Neural progenitor cell (in vitro differentiated cells): ENCODE measurements around the gene POM121L2.

Experiments used
- EZH2phosphoT487 ChIP-seq: fragments of 200-600 bp; sonication (generic); IDR thresholded peaks from 2 replicates; pipeline ENCODE4 v1.6.1; 2017; ENCODE audit warnings: antibody characterized with exemption
- TF ChIP-seq, protein P1 (sequence below): fragments of 200-600 bp; sonication (generic); IDR thresholded peaks from 2 replicates; pipeline ENCODE4 v1.5.1; 2017; ENCODE audit warnings: antibody characterized with exemption, mild to moderate bottlenecking

DNA sequence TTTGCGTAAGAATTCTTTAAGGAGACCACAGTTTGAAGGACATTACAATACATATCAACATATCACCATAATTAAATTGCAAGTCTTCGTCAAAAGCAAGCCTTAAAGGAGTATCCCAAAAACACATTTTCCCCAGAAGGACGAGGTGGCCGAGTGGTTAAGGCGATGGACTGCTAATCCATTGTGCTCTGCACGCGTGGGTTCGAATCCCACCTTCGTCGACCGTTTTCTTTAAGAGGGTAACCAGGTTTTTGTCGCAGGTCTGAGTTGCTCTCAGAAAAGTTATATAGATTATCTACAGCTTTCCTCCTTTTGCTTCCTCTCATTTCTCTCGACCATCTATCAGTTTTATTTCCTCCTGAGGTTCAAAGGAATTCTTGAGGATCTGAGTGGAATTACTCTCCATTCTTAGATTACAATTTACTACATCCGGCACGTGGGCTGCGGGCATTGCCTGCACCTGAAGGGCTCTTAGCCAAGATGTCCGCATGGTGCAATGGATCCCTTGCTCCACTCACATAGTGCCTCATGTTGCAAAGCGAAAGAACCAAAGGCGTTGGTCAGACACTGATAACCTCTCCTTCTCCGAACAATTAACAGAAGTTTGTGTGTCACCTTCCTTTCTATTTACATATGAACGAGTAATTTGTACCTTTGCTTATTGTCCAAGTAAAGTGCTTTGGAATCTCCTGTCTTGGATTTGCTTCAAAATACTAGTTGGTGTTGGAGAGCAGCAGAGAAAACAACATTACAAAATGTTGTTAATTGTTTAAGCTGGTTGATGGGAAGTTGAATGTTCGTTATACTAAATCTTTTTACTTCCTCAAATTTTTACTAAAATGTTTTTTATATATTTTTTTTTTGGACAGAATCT lies 14.0 kb downstream of the POM121L2 start:
- TF ChIP-seq, protein P1, sequence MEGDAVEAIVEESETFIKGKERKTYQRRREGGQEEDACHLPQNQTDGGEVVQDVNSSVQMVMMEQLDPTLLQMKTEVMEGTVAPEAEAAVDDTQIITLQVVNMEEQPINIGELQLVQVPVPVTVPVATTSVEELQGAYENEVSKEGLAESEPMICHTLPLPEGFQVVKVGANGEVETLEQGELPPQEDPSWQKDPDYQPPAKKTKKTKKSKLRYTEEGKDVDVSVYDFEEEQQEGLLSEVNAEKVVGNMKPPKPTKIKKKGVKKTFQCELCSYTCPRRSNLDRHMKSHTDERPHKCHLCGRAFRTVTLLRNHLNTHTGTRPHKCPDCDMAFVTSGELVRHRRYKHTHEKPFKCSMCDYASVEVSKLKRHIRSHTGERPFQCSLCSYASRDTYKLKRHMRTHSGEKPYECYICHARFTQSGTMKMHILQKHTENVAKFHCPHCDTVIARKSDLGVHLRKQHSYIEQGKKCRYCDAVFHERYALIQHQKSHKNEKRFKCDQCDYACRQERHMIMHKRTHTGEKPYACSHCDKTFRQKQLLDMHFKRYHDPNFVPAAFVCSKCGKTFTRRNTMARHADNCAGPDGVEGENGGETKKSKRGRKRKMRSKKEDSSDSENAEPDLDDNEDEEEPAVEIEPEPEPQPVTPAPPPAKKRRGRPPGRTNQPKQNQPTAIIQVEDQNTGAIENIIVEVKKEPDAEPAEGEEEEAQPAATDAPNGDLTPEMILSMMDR = no peak
- no peak for TF ChIP-seq EZH2phosphoT487
